GM21423 (cell line): ENCODE measurements around the gene FER.
"Not testable (repeated sequence)": the region's sequence is repeated elsewhere in the genome, so short reads cannot be mapped to it uniquely, and the experiment has no call there.

Experiments
- ATAC-seq: cut with Tn5 transposase; IDR thresholded peaks from one replicate; pipeline ENCODE4 v1.9.1; 2021; ENCODE audit warnings: mild to moderate bottlenecking, moderate library complexity; ENCODE audit not compliant: unreplicated experiment

Gene FER

DNA sequence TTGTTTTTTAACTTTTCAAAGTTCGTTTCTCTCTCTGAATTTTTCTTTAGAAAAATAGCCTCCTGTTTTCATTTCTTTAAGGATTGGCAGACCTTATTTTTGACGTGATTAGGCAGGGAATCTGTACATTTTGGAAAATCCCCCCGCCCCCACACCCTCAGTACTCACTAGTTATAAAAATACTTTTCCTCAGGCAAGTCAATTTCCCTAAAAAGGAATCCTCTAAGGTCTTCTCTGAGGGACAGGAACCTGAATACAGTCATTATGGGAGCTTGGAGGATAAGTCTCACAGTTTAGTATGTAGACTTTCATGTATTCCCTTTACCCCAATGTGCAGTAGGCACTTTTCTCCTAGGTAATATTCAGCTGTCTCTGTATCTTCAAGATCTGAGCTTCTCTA, 3.9 kb upstream of the FER start:
- no peak for ATAC-seq

DNA sequence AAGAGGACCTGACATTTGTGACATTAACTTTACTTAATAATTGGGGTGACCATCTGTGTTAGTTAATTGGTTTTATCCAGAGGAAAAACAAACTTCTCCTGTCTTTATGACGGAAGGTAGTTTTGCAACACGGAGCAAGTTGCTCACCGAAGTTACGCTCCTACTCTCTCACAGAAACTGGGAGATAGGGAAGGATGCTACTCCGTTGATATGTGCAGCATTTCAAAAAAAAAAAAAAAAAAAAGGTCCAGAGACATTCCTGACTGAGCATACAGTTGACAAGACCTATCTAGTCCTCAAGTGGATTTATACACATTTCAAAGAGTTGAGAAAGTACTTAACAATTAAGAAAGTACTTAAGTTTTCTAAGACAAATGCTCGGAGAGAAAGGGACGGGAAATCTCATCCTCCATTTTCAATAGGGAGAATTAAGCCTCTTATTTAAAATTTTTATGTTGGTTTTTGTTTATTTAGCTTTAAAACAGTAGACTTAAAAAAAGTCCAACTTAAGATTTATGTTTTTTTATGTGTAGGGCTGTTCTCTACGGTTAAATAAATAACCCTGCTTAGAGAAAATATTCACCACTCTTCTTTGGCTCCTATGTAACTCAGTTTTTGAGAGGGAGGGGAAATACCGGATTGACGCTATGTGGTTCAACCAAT, 455 bp upstream of the FER start:
- no peak for ATAC-seq

DNA sequence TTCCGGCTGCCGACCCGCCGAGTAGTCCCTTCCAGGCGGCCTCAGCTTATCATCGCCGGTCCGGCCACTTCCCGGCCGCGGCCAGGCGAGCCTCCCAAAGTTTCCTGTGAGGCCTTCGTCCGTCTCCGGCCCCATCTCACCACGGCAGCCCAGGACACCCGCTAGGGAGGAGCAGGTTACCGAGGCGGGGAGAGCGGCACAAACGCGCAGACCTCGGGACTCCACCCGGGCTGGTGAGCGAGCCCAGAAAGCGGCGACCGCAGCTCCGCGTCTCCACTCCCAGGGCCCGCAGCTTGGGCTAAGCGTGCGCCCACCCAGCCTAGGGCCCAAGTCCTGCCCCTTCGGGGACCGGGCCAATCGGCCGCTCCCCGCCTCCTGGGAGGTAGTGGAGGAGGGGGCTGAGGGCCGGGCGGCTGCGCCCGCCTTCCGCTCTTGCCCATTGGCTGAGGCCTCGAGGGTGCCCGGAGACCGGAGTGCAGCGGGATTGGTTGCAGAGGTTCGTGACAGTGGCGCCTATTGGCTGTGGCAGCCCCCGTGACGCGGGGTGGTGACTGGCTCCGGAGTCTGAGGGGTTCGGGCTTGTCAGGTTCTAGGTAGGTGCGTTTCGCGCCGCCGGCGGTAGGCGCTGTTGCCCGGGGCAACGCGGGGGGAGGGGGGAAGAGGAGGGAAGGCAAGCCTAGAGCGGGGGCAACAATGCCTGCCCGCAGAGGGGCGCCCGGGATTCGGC, 867 bp downstream of the FER start:
- peak; percentile 90 for ATAC-seq

DNA sequence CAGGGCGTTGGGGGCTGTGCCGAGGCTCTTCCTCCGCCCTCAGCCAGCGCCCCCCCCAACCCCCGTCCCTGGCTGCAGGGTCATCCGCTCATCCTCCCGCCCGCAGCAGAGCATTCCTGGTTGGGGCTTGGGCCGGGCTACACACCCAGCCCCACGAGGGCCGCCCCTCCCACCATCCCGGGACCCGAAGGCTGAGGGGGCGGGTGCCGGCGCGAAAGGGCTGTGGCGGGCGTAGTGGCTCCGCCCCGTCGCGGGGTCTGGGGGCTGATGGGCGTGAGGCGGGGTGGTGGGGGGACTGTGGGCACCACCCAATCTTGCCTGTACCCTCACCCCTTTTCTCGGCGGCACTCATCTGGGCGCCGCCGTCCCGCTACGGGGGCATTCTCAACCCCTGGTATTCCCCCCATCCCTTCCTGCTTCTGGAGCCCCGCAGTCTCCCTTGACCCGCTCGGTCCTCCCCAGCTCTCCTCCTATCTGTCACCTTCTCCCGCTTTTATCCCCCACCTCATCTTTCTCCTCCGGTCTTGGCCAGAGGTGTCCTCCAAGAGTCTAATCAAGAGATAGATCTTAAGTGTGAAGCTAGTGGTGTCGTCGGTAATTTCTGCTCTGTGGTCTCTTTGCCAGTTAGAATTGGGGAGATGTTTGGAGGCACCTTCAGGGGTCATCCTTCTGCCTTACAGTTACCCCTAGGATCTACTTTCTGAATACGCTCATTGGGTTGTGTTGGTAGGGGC, 1.6 kb downstream of the FER start:
- ATAC-seq: peak; percentile 34

DNA sequence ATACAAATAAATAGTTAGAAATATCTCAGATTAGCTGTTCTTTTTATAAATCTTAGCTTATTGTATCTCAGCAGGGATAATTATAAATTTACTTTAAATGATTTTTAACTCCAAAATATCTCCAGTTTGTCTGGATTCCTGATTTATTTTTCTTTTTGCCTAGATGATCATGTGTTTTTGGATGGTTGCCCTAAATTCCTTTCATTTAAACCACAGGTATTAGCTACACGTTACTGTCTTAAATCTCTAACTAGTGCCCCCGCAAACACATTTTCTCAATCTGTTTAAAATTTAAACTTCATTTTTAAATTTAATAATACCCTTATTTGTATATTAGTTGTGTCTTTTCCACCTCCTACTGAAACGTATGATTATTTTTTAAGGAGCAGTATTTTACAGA, 5.6 kb downstream of the FER start:
- ATAC-seq: no peak

DNA sequence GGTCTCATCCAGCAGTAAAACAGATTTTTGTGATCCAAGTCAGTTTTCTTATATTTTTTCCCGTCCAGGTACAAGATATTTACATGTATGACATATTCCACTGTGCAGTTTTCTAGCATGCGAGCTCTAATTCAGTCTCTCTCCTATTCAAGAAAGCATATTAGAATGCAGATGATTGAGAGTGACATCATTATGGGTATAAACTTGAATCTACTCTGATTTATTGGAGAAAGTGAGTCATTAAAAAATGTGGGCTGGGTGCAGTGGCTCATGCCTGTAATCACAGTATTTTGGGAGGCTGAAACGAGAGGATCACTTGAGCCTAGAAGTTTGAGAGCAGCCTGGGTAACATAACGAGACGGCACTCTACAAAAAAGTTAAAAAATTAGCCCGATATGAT, 6.2 kb downstream of the FER start:
- no peak for ATAC-seq

DNA sequence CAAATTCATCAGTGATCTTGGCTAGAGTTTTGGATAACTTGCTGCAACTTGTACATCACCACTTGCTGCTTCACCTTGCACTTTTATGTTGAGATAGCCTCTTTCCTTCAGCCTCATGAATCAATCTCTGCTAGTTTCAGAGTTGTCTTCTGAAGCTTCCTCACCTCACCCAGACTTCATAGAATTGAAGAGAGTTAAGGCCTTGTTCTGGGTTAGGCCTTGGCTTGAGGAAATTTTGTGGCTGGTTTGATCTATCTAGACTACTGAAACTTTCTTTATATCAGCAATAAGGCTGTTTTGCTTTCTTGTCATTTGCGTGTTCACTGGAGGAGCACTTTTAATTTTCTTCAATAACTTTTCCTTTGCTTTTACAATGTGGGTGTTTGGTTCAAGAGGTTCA, 12.8 kb downstream of the FER start:
- no peak for ATAC-seq

DNA sequence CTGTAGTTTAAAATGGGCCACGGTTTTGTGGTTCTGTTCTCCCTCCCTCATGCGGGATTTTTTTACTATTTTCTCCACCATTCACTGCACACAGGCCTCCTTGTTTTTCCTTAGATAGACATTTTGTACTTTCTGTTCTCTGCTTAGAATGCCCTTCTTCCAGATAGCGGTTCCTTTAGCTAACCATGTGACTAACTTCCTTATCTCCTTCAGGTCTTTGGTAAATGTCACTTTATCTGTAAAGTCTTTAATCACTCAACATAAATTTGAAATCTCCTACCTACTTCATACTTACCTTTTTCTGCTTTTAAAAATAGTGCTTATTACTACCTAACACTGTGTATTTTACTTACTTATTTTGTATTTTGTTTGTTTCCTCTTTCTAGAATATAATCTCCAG, 15.0 kb downstream of the FER start:
- no peak for ATAC-seq

DNA sequence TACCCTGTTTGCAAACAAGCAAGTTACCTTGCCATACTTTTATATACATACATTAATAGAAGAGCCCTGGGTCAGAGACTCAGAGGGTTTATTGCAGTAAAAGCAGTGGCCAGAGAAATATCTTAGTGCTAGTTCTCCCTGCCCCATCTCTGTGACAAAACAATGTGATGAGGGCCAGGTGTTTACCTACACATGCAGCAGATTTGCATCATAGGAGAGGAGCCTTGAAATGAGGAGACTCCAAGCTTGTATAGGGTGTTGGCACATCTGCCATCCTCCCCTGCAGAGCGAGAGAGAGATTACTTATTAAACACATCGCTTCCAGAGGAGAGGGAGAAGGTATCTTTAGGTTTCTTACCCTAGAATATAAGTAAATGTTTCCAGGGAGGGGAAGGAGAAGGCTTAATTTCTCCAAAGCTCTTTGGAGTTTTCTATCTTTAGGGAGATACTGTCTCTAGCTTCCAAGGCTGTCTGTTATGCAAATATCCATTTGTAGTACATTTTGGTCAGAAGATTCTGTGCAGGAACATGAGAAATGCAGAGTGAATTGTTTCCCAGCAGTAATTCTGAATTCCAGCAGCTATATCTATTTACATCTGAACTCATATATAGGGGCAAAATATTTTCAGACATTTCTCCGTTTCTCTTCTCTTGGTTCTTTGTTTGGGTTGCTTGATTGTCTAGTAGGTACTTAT, 15.7 kb downstream of the FER start:
- ATAC-seq: no peak

DNA sequence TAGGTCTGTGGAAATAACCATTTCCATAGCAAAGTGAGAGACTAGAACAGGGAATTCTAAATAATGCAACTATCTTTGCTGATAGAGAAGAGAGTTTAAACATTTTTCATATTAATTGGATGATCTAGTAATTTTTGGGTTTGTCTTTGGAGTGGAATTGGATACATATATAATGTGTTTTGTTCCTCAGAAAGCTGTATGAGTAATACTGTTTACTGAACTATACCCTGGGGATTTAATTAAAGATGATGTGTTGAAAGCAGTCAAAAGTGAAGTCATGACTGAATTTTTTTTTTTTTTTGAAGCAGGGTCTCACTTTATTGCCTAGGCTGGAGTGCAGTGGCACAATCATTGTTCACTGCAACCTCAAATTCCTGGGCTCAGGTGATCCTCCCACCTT, 17.9 kb downstream of the FER start:
- no peak for ATAC-seq

DNA sequence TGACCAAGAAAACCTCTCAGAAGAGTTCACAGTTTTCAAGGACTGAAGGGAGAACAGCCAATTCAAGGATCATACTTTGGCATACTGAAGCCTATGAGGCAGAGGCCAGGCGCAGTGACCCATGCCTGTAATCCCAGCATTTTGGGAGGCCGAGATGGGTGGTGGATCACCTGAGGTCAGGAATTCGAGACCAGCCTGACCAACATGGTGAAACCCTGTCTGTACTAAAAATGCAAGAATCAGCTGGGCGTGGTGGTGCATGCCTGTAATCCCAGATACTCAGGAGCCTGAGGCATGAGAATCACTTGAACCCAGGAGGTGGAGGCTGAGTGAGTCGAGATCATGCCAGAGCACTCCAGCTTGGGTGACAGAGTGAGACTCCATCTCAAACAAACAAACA, 19.2 kb downstream of the FER start:
- ATAC-seq: not testable (repeated sequence)

DNA sequence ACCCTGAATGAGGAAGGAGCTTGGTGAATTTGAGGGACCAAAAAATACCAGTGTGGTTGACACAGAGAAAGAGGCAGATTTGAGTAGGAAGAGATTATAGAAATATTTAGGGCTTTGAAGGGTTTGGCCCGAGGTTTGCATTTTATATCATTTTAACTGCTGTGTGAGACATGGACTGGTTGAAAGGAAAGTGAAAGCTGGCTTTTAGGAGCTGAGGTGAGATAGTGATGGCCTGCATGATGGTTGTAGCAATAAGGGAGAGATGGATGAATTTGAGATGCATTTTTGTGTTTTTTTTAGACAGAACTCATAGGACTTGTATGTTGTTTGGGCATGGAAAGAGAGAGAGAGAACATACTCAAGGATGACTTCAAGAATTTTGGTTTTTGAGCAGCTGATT, 21.7 kb downstream of the FER start:
- peak; percentile 71 for ATAC-seq

DNA sequence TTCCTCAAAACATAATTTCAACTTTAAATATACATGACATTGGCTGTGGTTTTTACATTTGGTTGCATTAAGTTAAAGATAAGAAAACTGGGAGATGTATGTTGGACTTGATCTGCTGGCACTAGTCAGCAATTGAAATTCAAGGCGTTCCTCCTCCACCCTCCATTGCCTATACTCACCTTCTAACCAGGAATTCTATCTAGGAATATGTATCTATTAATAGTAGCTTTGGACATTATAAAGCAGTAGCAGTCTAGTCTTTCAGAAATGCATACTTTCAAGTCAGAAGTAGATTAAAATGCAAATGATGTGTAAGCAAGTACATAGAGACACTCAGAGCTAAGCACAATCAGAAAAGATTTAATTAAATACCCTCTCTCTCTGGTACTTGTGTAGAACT, 24.9 kb downstream of the FER start:
- no peak for ATAC-seq

DNA sequence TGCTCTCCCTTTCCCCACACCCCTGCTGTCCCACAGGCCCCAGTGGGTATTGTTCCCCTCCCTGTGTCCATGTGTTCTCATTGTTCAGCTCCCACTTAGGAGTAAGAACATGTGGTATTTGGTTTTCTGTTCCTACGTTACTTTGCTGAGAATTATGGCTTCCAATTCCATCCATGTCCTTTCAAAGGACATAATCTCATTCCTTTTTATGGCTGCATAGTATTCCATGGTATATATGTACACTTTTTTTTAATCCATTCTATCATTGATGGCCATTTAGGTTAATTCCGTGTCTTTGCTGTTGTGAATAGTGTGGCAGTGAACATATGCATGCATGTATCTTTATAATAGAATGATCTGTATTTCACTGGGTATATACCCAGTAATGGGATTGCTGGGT, 25.6 kb downstream of the FER start:
- no peak for ATAC-seq

DNA sequence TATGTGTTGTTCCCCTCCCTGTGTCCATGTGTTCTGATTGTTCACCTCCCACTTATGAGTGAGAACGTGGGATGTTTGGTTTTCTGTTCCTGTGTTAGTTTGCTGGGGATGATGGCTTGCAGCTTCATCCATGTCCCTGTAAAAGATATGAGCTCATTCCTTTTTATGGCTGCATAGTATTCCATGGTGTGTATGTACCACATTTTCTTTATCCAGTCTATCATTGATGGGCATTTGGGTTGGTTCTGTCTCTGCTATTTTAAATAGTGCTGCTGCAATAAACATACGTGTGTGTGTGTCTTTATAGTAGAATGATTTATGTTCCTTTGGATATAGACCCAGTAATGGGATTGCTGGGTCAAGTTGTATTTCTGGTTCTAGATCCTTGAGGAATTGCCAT, 26.4 kb downstream of the FER start:
- ATAC-seq: not testable (repeated sequence)

DNA sequence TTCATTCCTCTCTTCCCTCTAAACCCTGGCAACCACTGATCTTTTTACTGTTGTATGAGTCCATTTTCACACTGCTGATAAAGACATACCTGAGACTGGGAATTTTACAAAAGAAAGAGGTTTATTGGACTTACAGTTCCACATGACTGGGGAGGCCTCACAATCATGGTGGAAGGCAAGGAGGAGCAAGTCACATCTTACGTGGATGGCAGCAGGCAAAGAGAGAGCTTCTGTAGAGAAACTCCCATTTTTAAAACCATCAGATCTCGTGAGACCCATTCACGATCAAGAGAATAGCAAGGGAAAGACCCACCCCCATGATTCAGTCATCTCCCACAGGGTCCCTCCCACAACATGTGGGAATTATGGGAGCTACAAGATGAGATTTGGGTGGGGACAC, 29.9 kb downstream of the FER start:
- ATAC-seq: not testable (repeated sequence)

DNA sequence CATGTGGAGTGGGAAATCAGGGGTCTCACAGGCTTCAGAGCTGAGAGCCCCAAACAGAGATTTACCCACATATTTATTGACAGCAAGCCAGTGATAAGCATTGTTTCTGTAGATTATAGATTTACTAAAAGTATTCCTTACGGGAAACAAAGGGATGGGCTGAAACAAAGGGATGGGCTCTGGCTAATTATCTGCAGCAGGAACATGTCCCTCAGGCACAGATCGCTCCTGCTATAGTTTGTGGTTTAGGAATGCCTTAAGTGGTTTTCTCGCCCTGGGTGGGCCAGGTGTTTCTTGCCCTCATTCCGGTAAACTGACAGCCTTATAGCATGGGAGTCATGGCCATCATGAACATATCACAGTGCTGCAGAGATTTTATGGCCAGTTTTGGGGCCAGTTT, 36.9 kb downstream of the FER start:
- ATAC-seq: not testable (repeated sequence)

DNA sequence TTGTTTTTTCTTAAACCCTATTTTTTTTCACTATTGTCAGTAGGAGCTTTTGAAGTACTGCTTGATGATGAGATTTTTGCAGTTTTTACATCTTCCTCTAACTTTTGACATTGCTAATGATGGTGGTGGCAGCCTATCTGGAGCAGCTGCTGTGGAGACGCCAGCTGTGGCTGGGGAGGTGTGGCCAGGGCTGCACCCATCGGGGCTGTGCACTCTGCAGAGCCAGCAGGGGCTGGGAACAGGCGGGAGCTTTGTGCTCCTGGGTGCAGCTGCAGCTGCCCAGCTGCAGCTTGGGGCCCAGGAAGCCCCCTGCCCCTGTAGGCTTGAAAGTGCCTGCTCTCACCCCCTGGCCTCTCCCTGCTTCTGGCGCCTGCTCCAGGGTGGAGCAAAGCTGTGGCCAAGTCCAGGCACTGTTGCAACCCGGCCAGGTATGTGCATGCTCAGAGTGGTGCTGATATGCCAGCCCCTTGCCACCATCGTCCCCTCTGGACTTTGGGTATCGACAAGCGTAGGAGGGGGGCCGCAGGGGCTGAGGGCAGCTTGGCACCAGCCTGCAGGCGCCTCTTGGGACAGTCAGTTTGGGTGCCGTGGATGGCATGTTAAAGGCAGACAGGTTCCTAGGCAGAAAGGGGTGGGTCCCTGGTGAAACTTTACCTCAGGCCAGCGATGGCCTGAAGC, 39.2 kb downstream of the FER start:
- ATAC-seq: no peak

DNA sequence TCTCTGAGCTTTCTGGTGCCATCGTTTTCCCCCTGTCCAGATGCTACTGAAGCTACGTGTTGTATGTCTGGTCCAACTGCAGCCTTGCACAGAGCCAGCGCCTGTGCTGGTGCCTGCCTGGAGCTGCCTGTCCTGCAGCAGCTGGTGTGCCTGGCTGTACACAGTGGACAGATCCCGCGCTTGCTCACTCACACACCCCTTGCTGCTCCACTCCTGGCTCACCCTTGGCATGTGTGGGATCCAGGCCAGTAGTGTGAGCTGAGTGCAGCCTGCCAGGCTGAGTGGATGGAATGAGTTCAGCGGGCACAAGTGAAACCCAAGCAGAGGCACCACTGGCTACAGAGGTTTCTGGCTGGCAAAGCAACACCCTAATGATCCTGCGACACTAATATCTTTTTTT, 40.4 kb downstream of the FER start:
- ATAC-seq: no peak

DNA sequence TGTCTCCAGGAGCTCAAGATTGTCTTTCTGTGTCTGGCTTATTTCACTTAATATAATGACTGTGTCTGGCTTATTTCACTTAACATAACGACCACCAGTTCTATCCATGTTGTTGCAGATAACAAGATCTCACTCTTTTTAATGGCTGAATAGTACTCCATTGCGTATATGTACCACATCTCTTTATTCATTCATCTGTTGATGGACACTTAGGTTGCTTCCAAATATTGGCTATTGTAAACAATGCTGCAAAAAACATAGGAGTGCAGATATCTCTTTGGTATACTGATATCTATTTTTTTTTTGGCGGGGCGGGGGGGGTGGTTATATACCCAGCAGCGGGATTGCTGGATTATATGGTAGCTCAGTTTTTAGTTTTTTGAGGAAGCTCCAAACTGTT, 45.5 kb downstream of the FER start:
- no peak for ATAC-seq

DNA sequence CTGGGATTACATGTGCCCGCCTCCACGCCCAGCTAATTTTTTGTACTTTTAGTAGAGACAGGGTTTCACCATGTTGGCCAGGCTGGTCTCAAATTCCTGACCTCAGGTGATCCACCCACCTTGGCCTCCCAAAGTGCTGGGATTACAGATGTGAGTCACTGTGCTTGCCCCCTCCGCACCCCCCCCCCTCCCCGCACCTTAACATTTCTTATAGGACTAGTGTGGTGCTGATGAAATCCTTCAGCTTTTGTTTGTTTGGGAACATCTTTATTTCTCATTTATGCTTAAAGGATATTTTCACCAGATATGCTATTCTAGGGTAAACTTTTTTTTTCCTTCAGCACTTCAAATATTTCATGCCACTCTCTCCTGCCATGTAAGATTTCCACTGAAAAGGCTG, 46.7 kb downstream of the FER start:
- ATAC-seq: not testable (repeated sequence)
